ENCODE measurements around the gene MFAP3L.

Gene MFAP3L

GRCh38 chr4:169986369-169986768 is 39.8 kb downstream of the MFAP3L start:
- DNase-seq = no peak

GRCh38 chr4:169985881-169986280 is 40.3 kb downstream of the MFAP3L start:
- DNase-seq = no peak

GRCh38 chr4:169984745-169985144 is 41.5 kb downstream of the MFAP3L start:
- DNase-seq = no peak

GRCh38 chr4:169984173-169984572 is 42.0 kb downstream of the MFAP3L start:
- no peak for DNase-seq

- DNase-seq = no peak
These were observed 49.2 kb downstream of the MFAP3L start for GRCh38 chr4:169976951-169977350.

GRCh38 chr4:169975838-169976796 is 50.1 kb downstream of the MFAP3L start:
- no peak for DNase-seq

GRCh38 chr4:169975131-169975837 is 50.9 kb downstream of the MFAP3L start:
- DNase-seq = no peak

- DNase-seq = no peak
These were observed 54.7 kb downstream of the MFAP3L start for GRCh38 chr4:169971456-169972015.

- peak; percentile 67 for DNase-seq
These were observed 57.2 kb downstream of the MFAP3L start for GRCh38 chr4:169968999-169969398.

GRCh38 chr4:169963998-169964397 is 62.2 kb downstream of the MFAP3L start:
- no peak for DNase-seq

- DNase-seq = peak; percentile 4
These were observed 66.9 kb downstream of the MFAP3L start for GRCh38 chr4:169959254-169959653.

- peak; percentile 19 for DNase-seq
These were observed 67.6 kb downstream of the MFAP3L start for GRCh38 chr4:169958629-169959028.

GRCh38 chr4:169957785-169958184 is 68.4 kb downstream of the MFAP3L start:
- peak; percentile 62 for DNase-seq

GRCh38 chr4:169956091-169956843 is 69.9 kb downstream of the MFAP3L start:
- peak; percentile 55 for DNase-seq

- peak; percentile 17 for DNase-seq
These were observed 70.7 kb downstream of the MFAP3L start for GRCh38 chr4:169955521-169955920.

GRCh38 chr4:169952236-169953002 is 73.8 kb downstream of the MFAP3L start:
- DNase-seq = peak; percentile 16

- DNase-seq = no peak
These were observed 77.9 kb downstream of the MFAP3L start for GRCh38 chr4:169948271-169948670.

GRCh38 chr4:169945636-169946035 is 80.6 kb downstream of the MFAP3L start:
- DNase-seq = no peak

GRCh38 chr4:169943601-169944000 is 82.6 kb downstream of the MFAP3L start:
- peak; percentile 3 for DNase-seq

- peak; percentile 63 for DNase-seq
These were observed 85.1 kb downstream of the MFAP3L start for GRCh38 chr4:169941141-169941540.

GRCh38 chr4:169940460-169940859 is 85.7 kb downstream of the MFAP3L start:
- peak; percentile 70 for DNase-seq
